AG09309 (cell line): ENCODE data around the gene CMTM1.

ENCODE experiments used
- DNase-seq: peaks from one replicate; pipeline ENCODE4 v3.0.0-alpha.2; 2010; ENCODE audit warnings: low read depth
- H3K4me3 ChIP-seq: 2 replicates; pipeline ENCODE4 v1.5.1; 2011; ENCODE audit warnings: mild to moderate bottlenecking, low read depth, low read length, moderate library complexity; ENCODE audit not compliant: control insufficient read depth
- TF ChIP-seq, protein P1 (sequence below): IDR thresholded peaks from 2 replicates; pipeline ENCODE4 v1.5.1; 2011; ENCODE audit warnings: mild to moderate bottlenecking, low read depth, low read length, inconsistent platforms; ENCODE audit not compliant: insufficient read depth, control insufficient read depth; ENCODE audit errors: missing control alignments

The CMTM1 gene

DNA sequence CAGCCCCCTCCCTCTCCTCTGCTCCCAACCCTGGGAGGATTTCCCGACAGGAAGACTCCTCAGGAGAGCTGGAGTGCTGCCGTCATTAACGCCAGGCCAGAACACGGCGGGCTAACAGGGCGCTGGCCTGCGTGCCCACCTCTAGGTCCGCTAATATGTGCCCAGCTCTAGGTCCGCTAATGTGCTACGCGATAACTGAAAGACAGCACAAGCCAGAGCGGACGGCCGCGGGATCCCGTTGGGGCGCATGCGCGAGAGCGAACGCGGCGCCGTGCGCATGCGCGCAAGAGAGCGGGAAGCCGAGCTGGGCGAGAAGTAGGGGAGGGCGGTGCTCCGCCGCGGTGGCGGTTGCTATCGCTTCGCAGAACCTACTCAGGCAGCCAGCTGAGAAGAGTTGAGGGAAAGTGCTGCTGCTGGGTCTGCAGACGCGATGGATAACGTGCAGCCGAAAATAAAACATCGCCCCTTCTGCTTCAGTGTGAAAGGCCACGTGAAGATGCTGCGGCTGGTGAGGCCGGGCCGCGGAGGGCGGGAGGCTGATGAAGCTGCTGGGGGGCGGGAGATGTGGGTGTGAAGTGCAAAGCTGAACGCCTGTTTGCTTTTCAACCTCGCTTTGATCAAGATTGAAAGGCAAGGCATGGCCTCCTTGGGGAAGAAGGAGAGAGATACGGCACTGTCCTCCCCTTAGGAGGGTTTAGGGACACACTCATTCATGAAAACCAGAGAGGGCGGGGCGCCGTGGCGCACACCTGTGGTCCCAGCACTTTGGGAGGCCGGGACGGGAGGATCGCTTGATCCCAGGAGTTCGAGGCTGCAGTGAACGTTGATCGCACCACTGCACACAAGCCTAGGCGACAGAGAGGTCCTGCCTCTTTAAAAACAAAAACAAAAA is 13.7 kb upstream of the CMTM1 start, which contains the start of gene CKLF:
TSS of gene CKLF (plus strand) at position 291 of the 892 bp plus-strand sequence. CDS start at position 431, 140 bp downstream.
- DNase-seq: peak; percentile 31
- peak within 1 kb of the TSS; percentile 93 for H3K4me3 ChIP-seq
- TF ChIP-seq, protein P1, sequence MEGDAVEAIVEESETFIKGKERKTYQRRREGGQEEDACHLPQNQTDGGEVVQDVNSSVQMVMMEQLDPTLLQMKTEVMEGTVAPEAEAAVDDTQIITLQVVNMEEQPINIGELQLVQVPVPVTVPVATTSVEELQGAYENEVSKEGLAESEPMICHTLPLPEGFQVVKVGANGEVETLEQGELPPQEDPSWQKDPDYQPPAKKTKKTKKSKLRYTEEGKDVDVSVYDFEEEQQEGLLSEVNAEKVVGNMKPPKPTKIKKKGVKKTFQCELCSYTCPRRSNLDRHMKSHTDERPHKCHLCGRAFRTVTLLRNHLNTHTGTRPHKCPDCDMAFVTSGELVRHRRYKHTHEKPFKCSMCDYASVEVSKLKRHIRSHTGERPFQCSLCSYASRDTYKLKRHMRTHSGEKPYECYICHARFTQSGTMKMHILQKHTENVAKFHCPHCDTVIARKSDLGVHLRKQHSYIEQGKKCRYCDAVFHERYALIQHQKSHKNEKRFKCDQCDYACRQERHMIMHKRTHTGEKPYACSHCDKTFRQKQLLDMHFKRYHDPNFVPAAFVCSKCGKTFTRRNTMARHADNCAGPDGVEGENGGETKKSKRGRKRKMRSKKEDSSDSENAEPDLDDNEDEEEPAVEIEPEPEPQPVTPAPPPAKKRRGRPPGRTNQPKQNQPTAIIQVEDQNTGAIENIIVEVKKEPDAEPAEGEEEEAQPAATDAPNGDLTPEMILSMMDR: no peak

DNA sequence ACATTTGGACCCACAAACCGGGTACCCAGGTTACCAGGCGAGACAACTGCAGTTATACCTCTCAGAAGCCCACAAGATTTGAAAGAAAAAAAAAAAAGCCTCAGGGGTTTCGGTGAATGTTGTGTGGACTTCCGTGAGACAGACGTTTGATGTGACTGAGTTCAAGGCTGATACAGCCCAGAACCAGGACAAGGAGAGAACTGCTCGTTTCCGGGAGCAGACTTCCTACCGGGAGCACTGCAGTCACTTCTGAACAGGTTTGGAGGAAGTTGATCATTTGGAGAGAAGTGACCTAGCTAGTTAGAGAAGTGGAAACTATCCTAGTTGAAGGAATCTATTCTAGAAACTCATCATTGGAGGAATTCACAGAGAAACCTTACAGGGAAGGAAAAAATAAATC is 13.0 kb upstream of the CMTM1 start:
- H3K4me3 ChIP-seq: peak overlapping the region; percentile 93
- no peak for DNase-seq
- TF ChIP-seq, protein P1: no peak

DNA sequence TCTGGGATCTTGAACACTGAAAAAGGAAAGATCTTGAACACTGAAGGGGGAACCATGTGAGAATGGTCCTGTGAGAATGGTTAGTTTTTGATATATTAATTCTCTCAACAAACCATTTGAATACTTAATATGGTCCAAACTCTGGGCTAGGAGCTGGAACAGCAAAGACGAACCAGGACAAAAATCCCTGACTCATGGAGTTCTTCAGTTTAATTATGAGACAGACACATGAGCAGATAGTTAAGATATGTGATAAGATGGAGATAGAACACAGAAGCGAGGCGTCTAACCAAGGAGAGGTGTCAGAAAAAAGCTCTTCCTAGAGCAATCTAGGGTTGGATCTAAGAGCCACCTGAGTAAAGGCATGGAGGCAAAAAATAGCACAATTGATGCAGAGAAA is 12.2 kb upstream of the CMTM1 start:
- H3K4me3 ChIP-seq: no peak overlapping the region
- DNase-seq: no peak

DNA sequence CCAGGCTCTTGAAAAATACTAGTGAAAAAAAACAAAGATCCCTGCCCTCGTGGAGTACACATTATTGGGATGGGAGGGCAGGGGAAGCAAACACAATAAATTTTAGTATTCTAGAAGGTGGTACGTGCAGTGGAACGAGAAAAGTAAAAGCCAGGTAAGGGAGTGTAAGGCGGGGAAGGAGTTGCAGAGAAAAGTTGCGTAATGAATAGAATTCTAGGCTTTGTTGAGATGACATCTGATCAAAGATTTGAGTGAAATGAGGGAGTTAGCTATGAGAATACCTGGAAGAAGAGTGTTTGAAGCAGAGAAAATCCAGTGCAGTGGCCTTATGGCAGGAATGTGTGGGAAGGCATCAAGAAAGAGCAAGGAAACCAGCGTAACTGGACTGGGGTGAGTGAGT is 11.7 kb upstream of the CMTM1 start:
- DNase-seq: no peak
- TF ChIP-seq, protein P1: no peak

More for the DNA sequence above, 12.2 kb upstream of the CMTM1 start:
- TF ChIP-seq, protein P1: no peak

DNA sequence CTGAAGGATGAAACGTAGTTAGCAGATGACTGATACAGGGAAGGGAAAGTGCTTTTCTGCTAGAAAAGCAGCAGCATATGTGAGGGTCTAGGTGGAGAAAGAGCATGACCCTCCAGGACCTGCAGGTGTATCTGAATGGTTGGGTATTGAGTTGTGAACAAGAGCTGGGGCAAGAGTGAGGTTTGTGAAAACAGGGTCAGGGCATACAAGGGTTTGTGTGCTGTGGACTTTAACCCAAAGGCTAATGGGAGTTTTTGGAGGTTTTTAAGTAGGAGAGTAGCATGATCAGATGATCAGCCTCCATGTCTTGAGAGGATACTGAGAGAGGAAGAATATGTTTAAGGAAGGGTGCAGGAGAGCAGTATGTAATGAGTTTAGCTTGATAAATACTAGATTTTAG is 6.1 kb upstream of the CMTM1 start:
- no peak overlapping the region for H3K4me3 ChIP-seq
- no peak for DNase-seq
- TF ChIP-seq, protein P1: no peak

More for the DNA sequence above, 11.7 kb upstream of the CMTM1 start:
- H3K4me3 ChIP-seq: no peak overlapping the region

DNA sequence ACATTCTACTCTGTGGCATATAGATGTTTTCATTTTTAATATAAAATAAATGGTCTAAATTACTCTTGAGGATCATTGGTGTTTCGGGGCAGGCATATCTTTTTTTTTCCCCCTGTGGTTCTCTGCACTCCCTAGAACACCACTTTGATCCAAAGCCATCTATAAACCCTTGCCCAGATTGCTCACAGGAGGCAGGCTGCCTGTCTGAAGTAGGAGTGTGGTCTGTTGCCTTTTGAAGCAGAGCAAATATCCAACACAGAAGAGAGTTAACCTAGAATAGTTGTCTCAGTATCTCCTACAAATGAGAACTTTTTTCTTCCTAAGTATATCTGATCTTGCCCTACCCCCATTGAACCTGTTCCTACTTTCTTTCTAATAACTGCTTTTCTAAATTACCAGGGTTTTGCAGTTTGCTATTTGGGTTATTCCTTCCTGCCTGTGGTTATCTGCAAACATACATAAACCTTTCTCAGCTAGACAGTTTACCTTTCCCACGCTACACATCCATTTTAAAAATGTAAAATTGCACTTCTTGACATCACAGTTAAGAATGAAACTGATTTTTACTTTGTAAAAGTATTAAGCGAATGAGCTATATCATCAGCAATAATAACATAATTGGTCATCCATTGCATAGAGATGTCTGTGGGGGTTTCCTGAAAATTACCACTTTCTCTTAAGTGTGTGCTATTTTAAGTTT is 4.7 kb upstream of the CMTM1 start:
- TF ChIP-seq, protein P1: no peak
- no peak overlapping the region for H3K4me3 ChIP-seq
- DNase-seq: no peak
